NCI-H1694 treated with DMSO at 0.1 percent for 48 hours (cell line): ENCODE data around the gene CDC42BPA.

ENCODE experiments used
- DNase-seq: peaks from one replicate; lab custom pipeline; 2025; lab: John Stamatoyannopoulos, UW

The CDC42BPA gene

GRCh38 chr1:226979517-226980121, 338.7 kb downstream of the CDC42BPA start:
- DNase-seq: no peak

DNA sequence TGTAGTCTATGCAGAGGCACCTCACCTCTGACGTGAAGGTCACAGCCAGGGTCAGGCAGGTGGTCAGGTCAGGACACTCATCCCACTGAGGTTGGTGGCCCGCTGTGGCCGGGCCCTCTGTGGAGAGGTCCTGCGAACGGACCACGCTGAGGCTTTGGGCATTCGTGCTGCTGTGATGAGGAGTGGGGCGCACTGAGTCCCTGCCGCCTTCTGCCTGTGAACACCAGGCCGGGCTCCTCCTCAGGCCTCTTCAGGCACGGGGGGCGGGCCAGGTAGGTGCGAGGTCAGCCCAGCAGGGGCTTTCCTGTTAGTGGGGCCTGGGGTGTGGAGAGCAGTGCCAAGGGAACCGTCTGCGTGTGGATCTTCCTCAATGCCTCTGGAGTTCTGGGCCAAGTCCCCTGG, 339.2 kb downstream of the CDC42BPA start:
- DNase-seq: no peak

- no peak for DNase-seq
Observed at GRCh38 chr1:226978432-226979114, 339.7 kb downstream of the CDC42BPA start.

DNA sequence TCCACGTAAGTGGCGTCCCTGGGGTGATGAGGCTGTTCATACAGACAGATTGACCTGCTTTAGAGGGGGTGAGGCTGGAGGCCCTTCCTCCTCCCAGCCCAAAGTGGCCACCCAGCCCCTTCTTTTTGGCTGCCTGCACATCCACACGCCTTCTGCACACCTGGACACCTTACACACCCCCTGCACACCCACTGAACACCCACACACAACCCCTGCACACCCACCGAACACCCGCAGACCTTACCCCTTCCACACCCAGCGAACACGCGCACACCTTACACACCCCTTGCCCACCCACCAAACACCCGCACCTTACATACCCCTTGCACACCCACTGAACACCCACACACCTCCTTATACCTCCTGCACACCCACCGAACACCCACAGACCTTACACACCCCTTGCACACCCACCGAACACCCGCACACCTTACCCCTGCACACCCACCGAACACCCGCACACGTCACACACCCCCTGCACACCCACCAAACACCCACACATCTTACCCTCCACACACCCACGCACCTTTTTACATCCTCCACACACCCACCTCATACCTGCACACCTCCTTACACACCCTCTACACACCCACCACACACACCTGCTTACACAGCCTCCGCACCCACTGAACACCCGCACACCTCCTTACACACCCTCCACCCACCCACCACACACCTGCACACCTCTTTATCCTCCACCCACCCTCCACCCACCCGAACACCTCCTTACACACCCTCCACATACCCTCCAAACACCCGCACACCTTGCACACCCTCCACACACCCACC, 340.5 kb downstream of the CDC42BPA start:
- DNase-seq: no peak

- DNase-seq: no peak
Observed at GRCh38 chr1:226976978-226977642, 341.2 kb downstream of the CDC42BPA start.

GRCh38 chr1:226976276-226976977, 341.9 kb downstream of the CDC42BPA start:
- DNase-seq: no peak

- DNase-seq: peak; percentile 44
Observed at GRCh38 chr1:226975259-226976250, 342.7 kb downstream of the CDC42BPA start.

- DNase-seq: no peak
Observed at GRCh38 chr1:226974544-226975258, 343.6 kb downstream of the CDC42BPA start.

GRCh38 chr1:226973898-226974543, 344.3 kb downstream of the CDC42BPA start:
- DNase-seq: no peak

- DNase-seq: peak; percentile 93
Observed at GRCh38 chr1:226973371-226973897, 344.9 kb downstream of the CDC42BPA start.

DNA sequence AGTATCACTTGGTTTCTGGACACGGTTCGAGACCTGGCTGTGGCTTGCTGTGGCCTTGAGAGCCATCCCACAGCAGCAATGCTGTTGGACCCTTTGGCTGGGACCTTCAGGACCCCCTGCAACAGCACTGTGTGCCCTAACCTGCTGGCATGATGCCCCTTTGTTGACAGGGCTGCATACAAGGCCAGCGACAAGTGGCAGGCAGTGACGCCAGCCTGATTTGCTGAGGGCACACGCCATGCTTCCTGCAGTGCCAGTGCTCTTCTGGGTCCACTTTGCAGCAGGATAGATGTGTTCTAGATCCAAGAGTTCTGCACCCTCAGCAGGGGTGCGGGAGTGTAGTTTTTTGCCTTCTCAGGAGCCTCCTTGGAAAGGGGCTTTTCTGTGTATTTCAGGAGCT, 345.4 kb downstream of the CDC42BPA start:
- DNase-seq: peak; percentile 88

- no peak for DNase-seq
Observed at GRCh38 chr1:226971765-226972164, 346.5 kb downstream of the CDC42BPA start.

DNA sequence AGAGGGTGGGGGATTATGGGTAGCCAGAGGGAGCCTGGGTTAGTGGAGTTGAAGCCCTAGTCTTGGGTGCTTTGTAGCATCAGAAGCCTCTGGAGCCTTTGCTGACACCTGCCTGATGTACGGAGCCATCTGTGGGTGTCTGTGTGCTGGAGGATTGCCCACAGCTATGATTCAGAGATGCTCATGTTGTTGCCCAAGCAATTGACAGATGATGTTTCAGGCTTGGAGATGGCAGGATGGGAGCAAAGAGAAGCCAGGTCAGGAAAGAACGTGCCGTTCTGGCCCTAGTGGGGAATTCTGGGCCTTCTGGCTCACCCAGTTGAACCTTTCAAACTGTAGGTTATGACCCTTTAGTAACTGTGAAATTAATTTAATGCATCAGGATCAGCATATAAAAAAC, 350.6 kb downstream of the CDC42BPA start:
- peak; percentile 96 for DNase-seq

- no peak for DNase-seq
Observed at GRCh38 chr1:226966683-226967082, 351.6 kb downstream of the CDC42BPA start.

GRCh38 chr1:226965581-226966440, 352.5 kb downstream of the CDC42BPA start:
- DNase-seq: peak; percentile 11

GRCh38 chr1:226964611-226965486, 353.4 kb downstream of the CDC42BPA start:
- DNase-seq: no peak

DNA sequence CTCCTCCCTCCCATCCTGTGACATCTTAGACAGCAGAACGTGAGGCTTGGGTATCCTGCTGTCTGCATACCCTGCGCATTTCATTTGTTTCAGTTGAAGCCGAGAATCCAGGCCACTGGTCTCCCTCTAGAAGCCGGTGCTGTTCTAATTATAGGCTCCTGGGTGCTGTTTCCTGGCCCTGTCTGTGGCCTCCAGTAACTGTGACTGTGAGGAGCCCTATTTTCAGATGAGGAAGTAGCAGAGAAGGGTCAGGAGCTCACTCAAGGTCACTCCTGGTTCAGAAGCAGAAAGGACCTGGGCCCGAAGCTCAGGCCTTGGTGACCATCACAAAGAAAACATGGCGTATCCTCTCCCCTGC, 354.2 kb downstream of the CDC42BPA start:
- DNase-seq: no peak
